GM13976 (cell line): Measurements from ENCODE around the gene COQ10B.

ENCODE experiments used
- DNase-seq: peaks from one replicate; pipeline ENCODE4 v3.0.0; 2012; ENCODE audit warnings: low spot score
- CTCF ChIP-seq: IDR thresholded peaks from 2 replicates; pipeline ENCODE4 v1.5.1; 2012; ENCODE audit warnings: borderline replicate concordance, mild to moderate bottlenecking; ENCODE audit not compliant: insufficient read depth; ENCODE audit errors: extremely low read depth, missing control alignments, control extremely low read depth
- in situ Hi-C: fragments of 300-500 bp; cut with MboI; formaldehyde crosslinking; loops from one replicate; pipeline ENCODE4 v1.12.0; 2022; ENCODE audit warnings: low sequenced_read_pairs, mixed read lengths, inconsistent platforms; ENCODE audit not compliant: unreplicated experiment

Gene COQ10B

GRCh38 chr2:197506658-197507057, 53.3 kb downstream of the COQ10B start:
- TF ChIP-seq CTCF, result no peak

GRCh38 chr2:197513915-197514314, 60.6 kb downstream of the COQ10B start:
- TF ChIP-seq CTCF, result no peak
- in situ Hi-C loops, result no loop called here
- no peak for DNase-seq

More at GRCh38 chr2:197506658-197507057, 53.3 kb downstream of the COQ10B start:
- in situ Hi-C loops, result no loop called here
- no peak for DNase-seq

GRCh38 chr2:197514754-197515153, 61.4 kb downstream of the COQ10B start:
- in situ Hi-C loops, result no loop called here
- no peak for DNase-seq

GRCh38 chr2:197515315-197515738, 62.0 kb downstream of the COQ10B start:
- DNase-seq, result peak; percentile 37
- TF ChIP-seq CTCF, result no peak
- in situ Hi-C loops, result no loop called here

More at GRCh38 chr2:197514754-197515153, 61.4 kb downstream of the COQ10B start:
- TF ChIP-seq CTCF, result no peak

- peak; percentile 96 for DNase-seq
- in situ Hi-C loops, result no loop called here
- TF ChIP-seq CTCF, result no peak
Measured at GRCh38 chr2:197515739-197516392, 62.5 kb downstream of the COQ10B start, which contains the start of gene MOB4. Gene MOB4, plus strand, starts transcription at chr2:197516066. Its CDS starts 21 bp downstream, at chr2:197516087.

- peak; percentile 40 for DNase-seq
- TF ChIP-seq CTCF, result no peak
- in situ Hi-C loops, result no loop called here
Measured at GRCh38 chr2:197516393-197516761, 63.0 kb downstream of the COQ10B start.

- no peak for TF ChIP-seq CTCF
- in situ Hi-C loops, result no loop called here
- no peak for DNase-seq
Measured at GRCh38 chr2:197517150-197517549, 63.8 kb downstream of the COQ10B start.
